Fibroblast of lung (primary cell): ENCODE measurements around the gene FKBP14.

Experiments used
- EZH2 ChIP-seq: IDR thresholded peaks from 2 replicates; pipeline ENCODE4 v1.5.1; 2012; ENCODE audit warnings: low read length, control low read depth, mild to moderate bottlenecking; ENCODE audit errors: missing control alignments
- TF ChIP-seq, protein P1 (sequence below), 2 donors: IDR thresholded peaks in 1 of 2; conservative IDR thresholded peaks in 1 of 2; 1 replicate in 1 of 2; 2 replicates in 1 of 2; pipeline ENCODE4 v1.5.1; 2011 to 2012; ENCODE audit warnings: low read length in 2 of 2, control low read depth in 1 of 2, inconsistent platforms in 1 of 2, low read depth in 1 of 2, mild to moderate bottlenecking in 1 of 2

DNA sequence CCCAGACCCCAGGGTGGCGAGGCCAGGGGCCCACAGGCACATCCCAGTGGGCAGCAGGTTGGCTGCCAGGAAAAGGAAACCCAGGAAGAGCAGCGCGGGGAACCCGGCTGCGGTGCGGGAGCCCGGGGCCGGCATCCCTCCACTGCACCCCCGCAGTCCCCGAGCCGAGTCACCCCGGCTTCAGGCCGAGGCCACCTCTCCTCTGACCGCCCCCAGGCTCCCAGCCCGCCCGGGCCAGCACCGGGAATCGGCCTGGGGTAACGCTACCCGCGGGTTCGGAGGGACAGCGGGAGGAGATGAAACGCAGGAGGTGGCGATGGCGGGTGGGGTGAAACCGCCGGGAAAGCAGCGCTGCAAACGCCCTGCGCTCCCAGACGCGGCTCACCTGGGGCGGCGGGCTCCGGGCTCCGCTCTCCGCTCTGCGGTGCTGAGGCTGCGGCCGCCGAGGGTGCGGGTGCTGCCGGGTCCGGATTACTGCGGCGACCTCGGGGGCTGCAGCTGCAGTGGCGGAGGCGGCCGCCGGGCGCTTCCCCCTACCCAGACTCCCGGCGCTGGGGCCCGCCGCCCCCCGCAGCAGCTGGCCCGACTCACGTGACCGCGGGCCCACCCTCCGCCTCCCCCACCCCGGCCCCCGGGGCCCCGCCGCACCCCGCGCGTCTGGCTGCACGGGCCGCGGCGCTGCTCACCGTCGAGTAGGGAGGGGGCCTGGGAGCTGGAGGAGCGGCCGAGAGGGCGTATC, 37.1 kb downstream of the FKBP14 start, which contains the start of gene SCRN1:
- TF ChIP-seq, protein P1, sequence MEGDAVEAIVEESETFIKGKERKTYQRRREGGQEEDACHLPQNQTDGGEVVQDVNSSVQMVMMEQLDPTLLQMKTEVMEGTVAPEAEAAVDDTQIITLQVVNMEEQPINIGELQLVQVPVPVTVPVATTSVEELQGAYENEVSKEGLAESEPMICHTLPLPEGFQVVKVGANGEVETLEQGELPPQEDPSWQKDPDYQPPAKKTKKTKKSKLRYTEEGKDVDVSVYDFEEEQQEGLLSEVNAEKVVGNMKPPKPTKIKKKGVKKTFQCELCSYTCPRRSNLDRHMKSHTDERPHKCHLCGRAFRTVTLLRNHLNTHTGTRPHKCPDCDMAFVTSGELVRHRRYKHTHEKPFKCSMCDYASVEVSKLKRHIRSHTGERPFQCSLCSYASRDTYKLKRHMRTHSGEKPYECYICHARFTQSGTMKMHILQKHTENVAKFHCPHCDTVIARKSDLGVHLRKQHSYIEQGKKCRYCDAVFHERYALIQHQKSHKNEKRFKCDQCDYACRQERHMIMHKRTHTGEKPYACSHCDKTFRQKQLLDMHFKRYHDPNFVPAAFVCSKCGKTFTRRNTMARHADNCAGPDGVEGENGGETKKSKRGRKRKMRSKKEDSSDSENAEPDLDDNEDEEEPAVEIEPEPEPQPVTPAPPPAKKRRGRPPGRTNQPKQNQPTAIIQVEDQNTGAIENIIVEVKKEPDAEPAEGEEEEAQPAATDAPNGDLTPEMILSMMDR (conservative IDR thresholded peaks at IDR 0.05 in 1 of 2, IDR thresholded peaks at IDR 0.05 in 1 of 2; ENCODE audit: low read depth in 1 of 2, low read length in 2 of 2) = no peak
- no peak for TF ChIP-seq EZH2
